ENCODE results near the gene NDUFB7.

DNA sequence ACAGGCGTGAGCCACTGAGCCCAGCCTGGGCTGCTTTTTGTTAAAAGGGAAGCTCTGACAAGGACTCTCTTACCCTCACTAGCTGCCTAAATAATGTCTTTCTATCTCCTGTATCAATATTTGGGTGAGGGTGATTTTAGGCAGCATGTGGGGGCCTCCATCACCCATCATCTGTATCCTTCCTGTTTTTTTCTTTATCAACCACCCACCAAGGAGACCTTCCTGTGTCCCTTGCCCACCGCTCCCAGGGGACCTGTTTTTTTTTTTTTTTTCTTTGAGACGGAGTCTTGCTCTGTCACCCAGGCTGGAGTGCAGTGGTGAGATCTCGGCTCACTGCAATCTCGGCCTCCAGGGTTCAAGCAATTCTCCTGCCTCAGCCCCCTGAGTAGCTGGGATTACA, 5.4 kb upstream of the NDUFB7 start:
- TF ChIP-seq, protein P1, sequence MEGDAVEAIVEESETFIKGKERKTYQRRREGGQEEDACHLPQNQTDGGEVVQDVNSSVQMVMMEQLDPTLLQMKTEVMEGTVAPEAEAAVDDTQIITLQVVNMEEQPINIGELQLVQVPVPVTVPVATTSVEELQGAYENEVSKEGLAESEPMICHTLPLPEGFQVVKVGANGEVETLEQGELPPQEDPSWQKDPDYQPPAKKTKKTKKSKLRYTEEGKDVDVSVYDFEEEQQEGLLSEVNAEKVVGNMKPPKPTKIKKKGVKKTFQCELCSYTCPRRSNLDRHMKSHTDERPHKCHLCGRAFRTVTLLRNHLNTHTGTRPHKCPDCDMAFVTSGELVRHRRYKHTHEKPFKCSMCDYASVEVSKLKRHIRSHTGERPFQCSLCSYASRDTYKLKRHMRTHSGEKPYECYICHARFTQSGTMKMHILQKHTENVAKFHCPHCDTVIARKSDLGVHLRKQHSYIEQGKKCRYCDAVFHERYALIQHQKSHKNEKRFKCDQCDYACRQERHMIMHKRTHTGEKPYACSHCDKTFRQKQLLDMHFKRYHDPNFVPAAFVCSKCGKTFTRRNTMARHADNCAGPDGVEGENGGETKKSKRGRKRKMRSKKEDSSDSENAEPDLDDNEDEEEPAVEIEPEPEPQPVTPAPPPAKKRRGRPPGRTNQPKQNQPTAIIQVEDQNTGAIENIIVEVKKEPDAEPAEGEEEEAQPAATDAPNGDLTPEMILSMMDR (IDR thresholded peaks at IDR 0.05; ENCODE audit: control extremely low read depth in 1 of 3, insufficient read depth in 1 of 3, low read depth in 1 of 3, low read length in 3 of 3) = no peak
- no peak for TF ChIP-seq POLR2A (IDR thresholded peaks at IDR 0.05; ENCODE audit: control extremely low read depth in 1 of 2, low read depth in 2 of 2, low read length in 2 of 2)
- no peak for TF ChIP-seq RAD21 (IDR thresholded peaks at IDR 0.05 in 1 of 2, conservative IDR thresholded peaks at IDR 0.05 in 1 of 2; ENCODE audit: low read depth in 2 of 2, low read length in 2 of 2)
- TF ChIP-seq, protein P2, sequence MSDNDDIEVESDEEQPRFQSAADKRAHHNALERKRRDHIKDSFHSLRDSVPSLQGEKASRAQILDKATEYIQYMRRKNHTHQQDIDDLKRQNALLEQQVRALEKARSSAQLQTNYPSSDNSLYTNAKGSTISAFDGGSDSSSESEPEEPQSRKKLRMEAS (IDR thresholded peaks at IDR 0.05) = no peak
- TF ChIP-seq CHD2 (IDR thresholded peaks at IDR 0.05; ENCODE audit: low read length) = no peak
- no peak for TF ChIP-seq TEAD4 (IDR thresholded peaks at IDR 0.05; ENCODE audit: low read depth, low read length)
- no peak for TF ChIP-seq EZH2 (IDR thresholded peaks at IDR 0.05; ENCODE audit: low read depth, low read length, severe bottlenecking)
- TF ChIP-seq, protein P3, sequence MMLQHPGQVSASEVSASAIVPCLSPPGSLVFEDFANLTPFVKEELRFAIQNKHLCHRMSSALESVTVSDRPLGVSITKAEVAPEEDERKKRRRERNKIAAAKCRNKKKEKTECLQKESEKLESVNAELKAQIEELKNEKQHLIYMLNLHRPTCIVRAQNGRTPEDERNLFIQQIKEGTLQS (IDR thresholded peaks at IDR 0.05; ENCODE audit: insufficient read depth, low read depth, low read length) = no peak
- no peak for TF ChIP-seq SP1 (IDR thresholded peaks at IDR 0.05; ENCODE audit: low read depth, low read length)
- no peak for TF ChIP-seq HDAC2 (IDR thresholded peaks at IDR 0.05; ENCODE audit: borderline replicate concordance in 1 of 2, low read depth in 2 of 2, low read length in 2 of 2)
- no peak for TF ChIP-seq SUZ12 (IDR thresholded peaks at IDR 0.05; ENCODE audit: low read length)
- no peak for TF ChIP-seq KDM5A (IDR thresholded peaks at IDR 0.05; ENCODE audit: low read length)
- no peak for TF ChIP-seq ASH2L (IDR thresholded peaks at IDR 0.05; ENCODE audit: low read length)
- TF ChIP-seq NRF1 (IDR thresholded peaks at IDR 0.05; ENCODE audit: low read depth, low read length) = no peak

Measured in H1 (cell line).